Measurements from ENCODE around the gene CARF. TPM values are rescaled to one million over a fixed set of nuclear protein-coding genes. Genes with fewer than 3 reads are reported as not detected.
"Not testable (repeated sequence)": the region's sequence is repeated elsewhere in the genome, so short reads cannot be mapped to it uniquely, and the experiment has no call there.

Gene CARF
- total RNA-seq, 1 donor from 2014 or later = 16.5 TPM

DNA sequence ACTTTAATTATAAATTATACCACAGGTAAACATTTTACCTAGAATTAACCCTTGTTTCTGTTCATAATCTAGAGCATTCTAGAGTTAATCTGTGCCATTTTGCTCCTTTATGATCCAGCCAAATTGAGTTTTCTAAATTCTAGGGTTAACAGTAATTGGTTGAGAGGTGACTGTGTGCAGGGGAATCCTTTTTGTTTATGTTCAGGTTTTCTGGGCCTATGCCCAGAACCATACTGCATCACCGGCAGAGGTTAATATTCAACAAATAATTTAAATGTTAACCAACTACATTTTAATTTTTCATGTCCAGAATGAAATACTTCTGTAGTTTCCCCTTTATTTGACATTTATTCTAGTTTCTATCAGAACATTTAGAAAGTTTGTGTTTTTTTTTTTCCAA lies 32.3 kb downstream of the CARF start:
- Histone ChIP-seq H3K36me3 (no peaks in the 10 kb centered on the region), H3K4me1 (no peaks in the 10 kb centered on the region), H3K9me3 (no peaks in the 10 kb centered on the region), H3K4me3 (no peak overlapping the region), H3K27me3 (no peaks in the 10 kb centered on the region), H3K27ac (no peak overlapping the region)
- no peak for TF ChIP-seq POLR2AphosphoS5 (IDR thresholded peaks at IDR 0.05; ENCODE audit: insufficient read depth in 1 of 2, low read depth in 1 of 2)
- no peak for TF ChIP-seq POLR2A (IDR thresholded peaks at IDR 0.05)
- no peak for DNase-seq (ENCODE audit: extremely low spot score in 2 of 2)
- intact Hi-C loops (cut with DNase I) = no loop called here

DNA sequence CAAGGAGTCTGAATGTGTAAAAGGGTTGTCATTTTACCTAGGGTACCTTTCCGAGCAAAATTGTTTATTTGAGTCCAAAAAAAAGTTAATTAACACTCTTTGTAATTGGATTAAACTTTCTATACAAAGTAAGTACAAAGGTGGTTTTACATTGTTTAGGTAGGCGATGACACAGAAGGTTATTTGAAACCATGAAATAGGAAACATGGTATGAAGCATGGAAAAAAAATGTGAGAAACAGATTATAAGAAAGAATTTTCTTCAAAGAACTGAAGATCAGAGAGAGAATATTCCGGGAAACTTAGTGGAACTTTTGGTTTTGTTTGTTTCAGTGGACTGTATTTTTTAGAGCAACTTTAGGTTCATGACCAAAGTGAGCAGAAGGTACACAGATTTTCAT lies 32.7 kb downstream of the CARF start:
- no peak overlapping the region for H3K27ac ChIP-seq
- DNase-seq (ENCODE audit: extremely low spot score in 2 of 2) = no peak
- intact Hi-C loops (cut with DNase I) = no loop called here
- no peak overlapping the region for H3K4me3 ChIP-seq
- H3K27me3 ChIP-seq = no peaks in the 10 kb centered on the region
- H3K36me3 ChIP-seq = no peaks in the 10 kb centered on the region
- H3K9me3 ChIP-seq = no peaks in the 10 kb centered on the region
- H3K4me1 ChIP-seq = no peaks in the 10 kb centered on the region
- TF ChIP-seq POLR2A (IDR thresholded peaks at IDR 0.05) (no peak), POLR2AphosphoS5 (IDR thresholded peaks at IDR 0.05; ENCODE audit: insufficient read depth in 1 of 2, low read depth in 1 of 2) (no peak)
- TF ChIP-seq, protein P1, sequence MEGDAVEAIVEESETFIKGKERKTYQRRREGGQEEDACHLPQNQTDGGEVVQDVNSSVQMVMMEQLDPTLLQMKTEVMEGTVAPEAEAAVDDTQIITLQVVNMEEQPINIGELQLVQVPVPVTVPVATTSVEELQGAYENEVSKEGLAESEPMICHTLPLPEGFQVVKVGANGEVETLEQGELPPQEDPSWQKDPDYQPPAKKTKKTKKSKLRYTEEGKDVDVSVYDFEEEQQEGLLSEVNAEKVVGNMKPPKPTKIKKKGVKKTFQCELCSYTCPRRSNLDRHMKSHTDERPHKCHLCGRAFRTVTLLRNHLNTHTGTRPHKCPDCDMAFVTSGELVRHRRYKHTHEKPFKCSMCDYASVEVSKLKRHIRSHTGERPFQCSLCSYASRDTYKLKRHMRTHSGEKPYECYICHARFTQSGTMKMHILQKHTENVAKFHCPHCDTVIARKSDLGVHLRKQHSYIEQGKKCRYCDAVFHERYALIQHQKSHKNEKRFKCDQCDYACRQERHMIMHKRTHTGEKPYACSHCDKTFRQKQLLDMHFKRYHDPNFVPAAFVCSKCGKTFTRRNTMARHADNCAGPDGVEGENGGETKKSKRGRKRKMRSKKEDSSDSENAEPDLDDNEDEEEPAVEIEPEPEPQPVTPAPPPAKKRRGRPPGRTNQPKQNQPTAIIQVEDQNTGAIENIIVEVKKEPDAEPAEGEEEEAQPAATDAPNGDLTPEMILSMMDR (IDR thresholded peaks at IDR 0.05) = no peak

DNA sequence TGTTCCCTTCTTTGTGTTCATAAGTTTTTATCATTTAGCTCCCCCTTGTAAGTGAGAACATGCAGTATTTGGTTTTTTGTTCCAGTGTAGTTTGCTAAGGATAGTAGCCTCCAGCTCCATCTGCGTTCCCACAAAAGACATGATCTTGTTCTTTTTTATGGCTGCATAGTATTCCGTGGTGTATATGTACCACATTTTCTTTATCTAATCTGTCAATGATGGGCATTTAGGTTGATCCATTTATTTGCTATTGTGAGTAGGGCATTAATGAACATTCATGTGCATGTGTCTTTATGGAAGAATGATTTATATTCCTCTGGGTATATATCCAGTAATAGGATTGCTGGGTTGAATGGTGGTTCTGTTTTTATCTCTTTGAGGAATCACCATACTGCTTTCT lies 33.4 kb downstream of the CARF start:
- H3K4me3 ChIP-seq = no peak overlapping the region
- no peaks in the 10 kb centered on the region for H3K27me3 ChIP-seq
- no peaks in the 10 kb centered on the region for H3K36me3 ChIP-seq
- intact Hi-C loops (cut with DNase I) = no loop called here
- H3K27ac ChIP-seq = no peak overlapping the region
- no peaks in the 10 kb centered on the region for H3K4me1 ChIP-seq
- TF ChIP-seq, protein P1 (IDR thresholded peaks at IDR 0.05) = no peak
- TF ChIP-seq POLR2A (IDR thresholded peaks at IDR 0.05) = no peak
- TF ChIP-seq POLR2AphosphoS5 (IDR thresholded peaks at IDR 0.05; ENCODE audit: insufficient read depth in 1 of 2, low read depth in 1 of 2) = no peak
- no peaks in the 10 kb centered on the region for H3K9me3 ChIP-seq
- no peak for DNase-seq (ENCODE audit: extremely low spot score in 2 of 2)

DNA sequence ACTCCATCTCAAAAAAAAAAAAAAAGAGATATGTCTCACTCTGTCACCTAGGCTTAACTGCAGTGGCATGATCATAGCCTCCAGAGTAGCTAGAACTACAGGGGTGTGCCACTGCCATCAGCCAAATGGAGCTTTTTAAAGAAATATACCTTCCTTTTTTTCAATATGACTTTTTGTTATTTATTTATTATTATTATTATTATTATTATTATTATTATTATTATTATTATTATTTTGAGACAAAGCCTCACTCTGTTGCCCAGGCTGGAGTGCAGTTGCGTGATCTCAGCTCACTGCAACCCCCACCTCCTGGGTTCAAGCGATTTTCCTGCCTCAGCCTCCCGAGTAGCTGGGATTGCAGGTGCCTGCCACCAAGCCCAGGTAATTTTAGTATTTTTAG lies 37.3 kb downstream of the CARF start:
- H3K4me3 ChIP-seq; intact Hi-C loops (cut with DNase I); H3K36me3 ChIP-seq; H3K27me3 ChIP-seq; DNase-seq (ENCODE audit: extremely low spot score in 2 of 2); H3K9me3 ChIP-seq; H3K27ac ChIP-seq; H3K4me1 ChIP-seq: not testable (repeated sequence)

DNA sequence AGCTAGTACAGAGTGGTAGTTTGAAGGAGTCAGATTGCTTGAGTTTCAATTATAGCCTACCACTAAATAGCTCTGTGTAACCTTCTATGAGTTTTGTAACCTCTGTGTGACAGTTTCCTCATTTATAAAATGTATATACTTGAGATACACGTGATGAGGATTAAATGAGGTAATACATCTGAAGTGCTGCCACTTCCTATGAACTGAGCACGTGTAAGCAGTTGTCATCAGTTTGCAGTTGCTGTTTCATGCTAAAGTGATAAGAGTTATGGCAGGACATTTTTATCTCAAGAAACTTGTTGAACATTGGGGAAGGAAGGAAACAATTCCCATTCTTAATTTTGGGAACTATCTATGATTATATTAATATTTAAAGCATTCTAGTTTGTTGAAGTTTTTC lies 38.5 kb downstream of the CARF start:
- H3K4me1 ChIP-seq = no peaks in the 10 kb centered on the region
- TF ChIP-seq POLR2A (IDR thresholded peaks at IDR 0.05) = no peak
- TF ChIP-seq POLR2AphosphoS5 (IDR thresholded peaks at IDR 0.05; ENCODE audit: insufficient read depth in 1 of 2, low read depth in 1 of 2) = no peak
- TF ChIP-seq, protein P1 (IDR thresholded peaks at IDR 0.05) = no peak
- H3K9me3 ChIP-seq = no peaks in the 10 kb centered on the region
- intact Hi-C loops (cut with DNase I) = no loop called here
- H3K4me3 ChIP-seq = no peak overlapping the region
- H3K27me3 ChIP-seq = no peaks in the 10 kb centered on the region
- DNase-seq (ENCODE audit: extremely low spot score in 2 of 2) = no peak
- H3K27ac ChIP-seq = no peak overlapping the region
- no peaks in the 10 kb centered on the region for H3K36me3 ChIP-seq

DNA sequence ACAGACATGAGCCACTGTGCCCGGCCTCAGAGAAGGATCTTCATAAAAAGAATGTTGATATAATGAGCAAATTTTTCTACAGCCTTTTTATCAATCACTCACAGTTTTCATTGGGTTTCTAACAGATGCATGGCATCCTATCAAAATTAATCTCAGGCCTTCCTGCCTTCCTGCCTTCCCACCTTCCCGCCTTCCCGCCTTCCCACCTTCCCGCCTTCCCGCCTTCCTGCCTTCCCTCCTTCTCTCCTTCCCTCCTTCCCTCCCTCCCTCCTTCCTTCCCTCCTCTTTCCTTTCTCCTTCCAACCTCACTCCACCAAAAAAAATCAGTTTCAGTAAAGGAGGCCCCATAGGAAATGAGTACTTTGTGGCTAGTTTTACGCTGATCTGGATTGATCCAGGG lies 48.4 kb downstream of the CARF start:
- TF ChIP-seq POLR2A (IDR thresholded peaks at IDR 0.05) (no peak), POLR2AphosphoS5 (IDR thresholded peaks at IDR 0.05; ENCODE audit: insufficient read depth in 1 of 2, low read depth in 1 of 2) (no peak)
- TF ChIP-seq, protein P1 (IDR thresholded peaks at IDR 0.05) = no peak
- H3K27me3 ChIP-seq = no peaks in the 10 kb centered on the region
- no peaks in the 10 kb centered on the region for H3K4me1 ChIP-seq
- peaks cover 0 to 3% of the 10 kb centered on the region in 2 donors for H3K36me3 ChIP-seq
- intact Hi-C loops (cut with DNase I) = no loop called here
- no peak overlapping the region for H3K4me3 ChIP-seq
- H3K27ac ChIP-seq = no peak overlapping the region
- DNase-seq (ENCODE audit: extremely low spot score in 2 of 2) = no peak
- no peaks in the 10 kb centered on the region for H3K9me3 ChIP-seq
